IMR-90 (cell line): ENCODE data around the gene PRF1. TPM values are rescaled to one million over a fixed set of nuclear protein-coding genes. Genes with fewer than 3 reads are reported as not detected.

ENCODE experiments used
- ATAC-seq: fragments of 200-7000 bp; cut with Tn5 transposase; 2 replicates; pipeline ENCODE4 v1.9.1; 2020; ENCODE audit warnings: low read depth, mild to moderate bottlenecking, moderate library complexity
- BruUV-seq: library from RNA; stranded (reverse); fragments of 400-500 nt; replicated peaks from 2 replicates; lab custom pipeline; 2021; lab: Mats Ljungman, UMichigan
- CTCF ChIA-PET: fragments of 300-600 bp; formaldehyde crosslinking; extraction: SDS; loops from one replicate; lab custom pipeline; 2021; ENCODE audit warnings: antibody characterized with exemption; lab: Yijun Ruan, JAX
- POLR2A ChIA-PET: fragments of 300-600 bp; sonication (Branson Sonifier 250); formaldehyde crosslinking; loops from one replicate; lab custom pipeline; 2022; ENCODE audit warnings: antibody characterized with exemption; ENCODE audit not compliant: unreplicated experiment; lab: Charles Lee
- DNase-seq: peaks from one replicate; pipeline ENCODE4 v3.0.0; 2013
- H2AFZ ChIP-seq: replicated peaks from 2 replicates; pipeline ENCODE3; 2013; ENCODE audit warnings: low read length, mild to moderate bottlenecking; ENCODE audit not compliant: poor library complexity
- H2AK5ac ChIP-seq: 2 replicates; pipeline ENCODE4 v1.6.1; 2013; ENCODE audit warnings: low read depth, low read length, inconsistent platforms
- H2AK9ac ChIP-seq: replicated peaks from 2 replicates; pipeline ENCODE3; 2013; ENCODE audit warnings: mild to moderate bottlenecking, low read depth, low read length, moderate library complexity; ENCODE audit not compliant: poor library complexity
- H2BK120ac ChIP-seq: 2 replicates; pipeline ENCODE4 v1.6.1; 2013; ENCODE audit warnings: low read depth, low read length, inconsistent platforms
- H2BK15ac ChIP-seq: 3 replicates; pipeline ENCODE4 v1.6.1; 2013; ENCODE audit warnings: low read depth, low read length, inconsistent platforms
- H2BK20ac ChIP-seq: 2 replicates; pipeline ENCODE4 v1.6.1; 2013; ENCODE audit warnings: low read depth, mild to moderate bottlenecking, inconsistent platforms, low read length, moderate library complexity
- H2BK5ac ChIP-seq: 2 replicates; pipeline ENCODE4 v1.6.1; 2013; ENCODE audit warnings: mild to moderate bottlenecking, low read depth, low read length, inconsistent platforms; ENCODE audit not compliant: poor library complexity, severe bottlenecking
- H3K14ac ChIP-seq: replicated peaks from 2 replicates; pipeline ENCODE4 v1.6.1; 2013; ENCODE audit warnings: low read depth, low read length, inconsistent platforms
- H3K18ac ChIP-seq: 2 replicates; pipeline ENCODE4 v1.6.1; 2013; ENCODE audit warnings: low read depth, low read length, control low read depth
- H3K23ac ChIP-seq: 2 replicates; pipeline ENCODE4 v1.6.1; 2013; ENCODE audit warnings: low read depth, low read length, inconsistent platforms
- H3K27ac ChIP-seq: 2 replicates; pipeline ENCODE4 v1.5.1; 2013; ENCODE audit warnings: mild to moderate bottlenecking, control low read depth, low read length; ENCODE audit not compliant: insufficient read depth
- H3K27me3 ChIP-seq: 2 replicates; pipeline ENCODE4 v1.6.1; 2013; ENCODE audit warnings: low read length; ENCODE audit not compliant: control insufficient read depth, insufficient read depth
- H3K36me3 ChIP-seq: 2 replicates; pipeline ENCODE4 v1.6.1; 2013; ENCODE audit warnings: low read length, mixed read lengths; ENCODE audit not compliant: control insufficient read depth, insufficient read depth
- H3K4ac ChIP-seq: 2 replicates; pipeline ENCODE4 v1.6.1; 2013; ENCODE audit warnings: low read depth, low read length, inconsistent platforms
- H3K4me1 ChIP-seq: 2 replicates; pipeline ENCODE4 v1.6.1; 2013; ENCODE audit warnings: low read length, mixed read lengths; ENCODE audit not compliant: control insufficient read depth, insufficient read depth
- H3K4me2 ChIP-seq: 2 replicates; pipeline ENCODE4 v1.6.1; 2013; ENCODE audit warnings: low read depth, mild to moderate bottlenecking, control low read depth, low read length, moderate library complexity
- H3K4me3 ChIP-seq: 2 replicates; pipeline ENCODE4 v1.5.1; 2013; ENCODE audit warnings: low read depth, mild to moderate bottlenecking, control low read depth, low read length, moderate library complexity; ENCODE audit not compliant: insufficient read depth
- H3K56ac ChIP-seq: 2 replicates; pipeline ENCODE4 v1.6.1; 2013; ENCODE audit warnings: low read length, inconsistent platforms; ENCODE audit not compliant: insufficient read depth; ENCODE audit errors: extremely low read depth
- H3K79me1 ChIP-seq, 2 experiments: 2 replicates each; pipeline ENCODE4 v1.6.1; 2013; ENCODE audit warnings: low read length in 2 of 2, inconsistent platforms in 1 of 2, low read depth in 1 of 2
- H3K9ac ChIP-seq: 2 replicates; pipeline ENCODE4 v1.6.1; 2013; ENCODE audit warnings: low read depth, low read length, control low read depth
- H3K9me1 ChIP-seq: 2 replicates; pipeline ENCODE4 v1.6.1; 2013; ENCODE audit warnings: low read length, inconsistent platforms; ENCODE audit not compliant: insufficient read depth
- H3K9me3 ChIP-seq: 2 replicates; pipeline ENCODE4 v1.6.1; 2013; ENCODE audit warnings: low read length; ENCODE audit not compliant: control insufficient read depth, insufficient read depth
- H4K20me1 ChIP-seq: 2 replicates; pipeline ENCODE4 v1.6.1; 2013; ENCODE audit warnings: low read length, inconsistent platforms; ENCODE audit not compliant: insufficient read depth
- H4K5ac ChIP-seq: 2 replicates; pipeline ENCODE4 v1.6.1; 2013; ENCODE audit warnings: mild to moderate bottlenecking, low read depth, low read length, control low read depth
- H4K8ac ChIP-seq, 2 experiments: 2 replicates each; pipeline ENCODE4 v1.6.1; 2013; ENCODE audit warnings: low read depth in 2 of 2, low read length in 2 of 2, control low read depth in 1 of 2, inconsistent platforms in 1 of 2
- H4K91ac ChIP-seq: 2 replicates; pipeline ENCODE4 v1.6.1; 2013; ENCODE audit warnings: low read depth, low read length, inconsistent platforms; ENCODE audit not compliant: insufficient read depth
- BHLHE40 ChIP-seq: fragments of 150-350 bp; IDR thresholded peaks from 2 replicates; pipeline ENCODE4 v1.6.1; 2016; ENCODE audit warnings: mild to moderate bottlenecking, low read depth, low read length
- CEBPB ChIP-seq: IDR thresholded peaks from 2 replicates; pipeline ENCODE4 v1.6.1; 2012; ENCODE audit warnings: low read depth, low read length, improper control_type of control experiment
- CHD1 ChIP-seq: IDR thresholded peaks from 2 replicates; pipeline ENCODE4 v1.6.1; 2012; ENCODE audit warnings: low read depth, low read length, improper control_type of control experiment
- FOS ChIP-seq: fragments of 150-350 bp; IDR thresholded peaks from 2 replicates; pipeline ENCODE4 v1.6.1; 2016; ENCODE audit warnings: low read depth, low read length
- MAFK ChIP-seq: IDR thresholded peaks from 2 replicates; pipeline ENCODE4 v1.6.1; 2012; ENCODE audit warnings: low read depth, low read length, improper control_type of control experiment
- MXI1 ChIP-seq: IDR thresholded peaks from 2 replicates; pipeline ENCODE4 v1.6.1; 2012; ENCODE audit warnings: low read depth, mild to moderate bottlenecking, low read length, moderate library complexity, borderline replicate concordance
- NFE2L2 ChIP-seq: fragments of 150-350 bp; IDR thresholded peaks from 2 replicates; pipeline ENCODE4 v1.6.1; 2016; ENCODE audit warnings: low read depth, mild to moderate bottlenecking, low read length
- POLR2A ChIP-seq: IDR thresholded peaks from 2 replicates; pipeline ENCODE4 v1.6.1; 2012; ENCODE audit warnings: mild to moderate bottlenecking, low read depth, low read length
- RAD21 ChIP-seq: IDR thresholded peaks from 2 replicates; pipeline ENCODE4 v1.6.1; 2012; ENCODE audit warnings: low read length, improper control_type of control experiment
- RCOR1 ChIP-seq: IDR thresholded peaks from 2 replicates; pipeline ENCODE4 v1.6.1; 2012; ENCODE audit warnings: mild to moderate bottlenecking, low read length, improper control_type of control experiment; ENCODE audit not compliant: insufficient replicate concordance
- RFX5 ChIP-seq: IDR thresholded peaks from 2 replicates; pipeline ENCODE4 v1.8.0; 2012; ENCODE audit warnings: low read depth, mild to moderate bottlenecking, low read length, moderate library complexity
- WGBS, 2 experiments: methylation state at CpG; one replicate each; pipeline versions ENCODE4 v1.1.5 to v1.1.7; 2013; ENCODE audit warnings: missing lambda C conversion rate in 2 of 2; ENCODE audit not compliant: insufficient read length in 1 of 2; ENCODE audit errors: extremely low coverage in 2 of 2; 5-methylcytosine and 5-hydroxymethylcytosine counted together
- dilution Hi-C: fragments of 300-500 bp; cut with HindIII; formaldehyde crosslinking; loops from one replicate; pipeline ENCODE4 v1.14.3; 2018; ENCODE audit warnings: low sequenced_read_pairs; ENCODE audit not compliant: unreplicated experiment
- in situ Hi-C: fragments of 300-500 bp; cut with MboI; formaldehyde crosslinking; loops from 3 replicates; pipeline ENCODE4 v1.14.3; 2019; ENCODE audit warnings: low sequenced_read_pairs, inconsistent platforms, mixed read lengths
- intact Hi-C: fragments of 100-400 bp; cut with micrococcal nuclease; formaldehyde crosslinking; loops from 2 replicates; pipeline ENCODE4 v1.10.0; 2022
- polyA plus RNA-seq, 3 experiments: library from polyadenylated mRNA; depleted of rRNA; stranded (reverse); fragments of >200 nt; gene quantifications; 2 replicates each; pipeline ENCODE4 v1.2.3, GENCODE V29; 2012; ENCODE audit warnings: low replicate concordance in 1 of 3
- total RNA-seq: library from RNA; depleted of rRNA; stranded (reverse); fragments of >200 nt; gene quantifications from 2 replicates; pipeline ENCODE4 v1.2.3, GENCODE V29; 2012
- TF ChIP-seq, protein P1 (sequence below): fragments of 150-350 bp; IDR thresholded peaks from 2 replicates; pipeline ENCODE4 v1.6.1; 2016; ENCODE audit warnings: low read depth, mild to moderate bottlenecking, low read length, moderate library complexity, borderline replicate concordance
- TF ChIP-seq, protein P2 (sequence below): conservative IDR thresholded peaks from 2 replicates; pipeline ENCODE4 v1.5.1; 2012; ENCODE audit warnings: mild to moderate bottlenecking, low read depth, low read length, improper control_type of control experiment

The PRF1 gene
- total and polyA plus RNA-seq, 2 of the 4 experiments (the other 2 are of a cell fraction) = not detected

DNA sequence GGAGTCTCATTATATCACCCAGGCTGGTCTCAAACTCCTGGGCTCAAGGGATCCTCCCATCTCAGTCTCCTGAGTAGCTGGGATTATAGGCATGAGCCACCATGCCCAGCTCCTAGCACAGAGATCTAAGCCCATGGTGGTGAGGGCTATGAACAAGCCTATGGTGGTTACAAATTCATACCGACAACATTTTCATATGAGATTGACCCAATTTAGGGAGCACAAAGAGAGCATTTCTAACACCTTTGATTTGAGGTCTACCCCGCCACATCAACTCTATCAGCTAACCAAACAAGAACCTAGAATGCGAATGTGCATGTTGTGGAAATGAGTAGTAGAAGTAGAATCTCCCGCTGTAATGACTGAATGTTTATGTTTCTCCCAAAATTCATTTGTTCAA, 14.2 kb upstream of the PRF1 start (continued):
- no peak for TF ChIP-seq FOS
- TF ChIP-seq MAFK = no peak
- no peak for TF ChIP-seq BHLHE40

DNA sequence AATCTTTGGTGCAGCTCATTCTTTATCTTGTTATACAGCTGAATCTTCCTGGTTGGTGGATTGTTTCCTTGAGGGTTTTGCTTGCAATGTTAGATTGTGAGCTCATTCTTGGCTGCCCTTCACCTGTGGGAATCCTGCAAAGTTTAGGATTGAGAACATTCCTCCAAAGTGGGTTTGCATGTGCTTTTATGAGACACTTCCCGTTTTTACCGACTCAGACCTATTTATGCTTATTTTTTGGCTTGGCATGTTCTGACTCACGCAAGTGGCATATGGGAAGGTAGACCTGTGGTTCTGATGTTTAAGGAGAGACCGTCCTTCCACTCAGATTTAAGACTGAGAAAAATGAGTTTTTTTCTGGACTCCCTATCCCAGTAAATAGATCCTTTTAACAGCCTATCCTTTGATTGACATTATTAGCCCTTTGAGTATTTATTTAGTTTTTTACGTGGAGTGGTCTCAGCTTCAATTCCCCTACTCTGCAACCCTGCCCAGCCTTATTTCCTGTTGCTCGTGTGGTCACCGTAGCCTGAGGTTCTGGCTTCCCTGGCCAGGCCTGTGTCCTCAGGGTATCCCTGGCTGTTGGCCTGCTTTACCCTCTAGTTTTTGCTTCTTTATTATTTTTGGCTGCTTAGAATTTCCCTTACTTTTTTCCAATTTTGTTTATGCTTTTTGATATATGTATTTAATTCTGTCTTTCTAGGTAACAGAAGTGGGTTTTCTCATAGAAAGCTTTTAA, 13.4 kb upstream of the PRF1 start:
- H4K8ac ChIP-seq = no peak overlapping the region
- no CpG with 5 or more reads among the region's 7 CpGs for WGBS, 2 experiments
- H2BK20ac ChIP-seq = no peak overlapping the region
- H3K9ac ChIP-seq = no peak overlapping the region
- intact Hi-C loops = no loop called here
- no peak overlapping the region for H3K4me2 ChIP-seq
- H2BK5ac ChIP-seq = no peak overlapping the region
- DNase-seq (no peak), ATAC-seq (no peak)
- H2AFZ ChIP-seq = no peak overlapping the region
- no peaks in the 10 kb centered on the region for H3K9me1 ChIP-seq
- no peak overlapping the region for H2AK9ac ChIP-seq
- H3K23ac ChIP-seq = no peak overlapping the region
- H4K20me1 ChIP-seq = no peaks in the 10 kb centered on the region
- no peak overlapping the region for H2AK5ac ChIP-seq
- no peak overlapping the region for H3K56ac ChIP-seq
- no peak overlapping the region for H3K18ac ChIP-seq
- H4K5ac ChIP-seq = no peak overlapping the region
- POLR2A ChIA-PET = no interaction called here
- no peak overlapping the region for H4K91ac ChIP-seq
- BruUV-seq = no TSS peak
- H3K4me3 ChIP-seq = no peak overlapping the region
- no peak overlapping the region for H3K14ac ChIP-seq
- TF ChIP-seq, protein P1, sequence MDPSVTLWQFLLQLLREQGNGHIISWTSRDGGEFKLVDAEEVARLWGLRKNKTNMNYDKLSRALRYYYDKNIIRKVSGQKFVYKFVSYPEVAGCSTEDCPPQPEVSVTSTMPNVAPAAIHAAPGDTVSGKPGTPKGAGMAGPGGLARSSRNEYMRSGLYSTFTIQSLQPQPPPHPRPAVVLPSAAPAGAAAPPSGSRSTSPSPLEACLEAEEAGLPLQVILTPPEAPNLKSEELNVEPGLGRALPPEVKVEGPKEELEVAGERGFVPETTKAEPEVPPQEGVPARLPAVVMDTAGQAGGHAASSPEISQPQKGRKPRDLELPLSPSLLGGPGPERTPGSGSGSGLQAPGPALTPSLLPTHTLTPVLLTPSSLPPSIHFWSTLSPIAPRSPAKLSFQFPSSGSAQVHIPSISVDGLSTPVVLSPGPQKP = no peak
- TF ChIP-seq RFX5 (no peak), RAD21 (no peak), RCOR1 (no peak), CHD1 (no peak), NFE2L2 (no peak), BHLHE40 (no peak), FOS (no peak), POLR2A (no peak), MXI1 (no peak), CEBPB (no peak)
- TF ChIP-seq, protein P2, sequence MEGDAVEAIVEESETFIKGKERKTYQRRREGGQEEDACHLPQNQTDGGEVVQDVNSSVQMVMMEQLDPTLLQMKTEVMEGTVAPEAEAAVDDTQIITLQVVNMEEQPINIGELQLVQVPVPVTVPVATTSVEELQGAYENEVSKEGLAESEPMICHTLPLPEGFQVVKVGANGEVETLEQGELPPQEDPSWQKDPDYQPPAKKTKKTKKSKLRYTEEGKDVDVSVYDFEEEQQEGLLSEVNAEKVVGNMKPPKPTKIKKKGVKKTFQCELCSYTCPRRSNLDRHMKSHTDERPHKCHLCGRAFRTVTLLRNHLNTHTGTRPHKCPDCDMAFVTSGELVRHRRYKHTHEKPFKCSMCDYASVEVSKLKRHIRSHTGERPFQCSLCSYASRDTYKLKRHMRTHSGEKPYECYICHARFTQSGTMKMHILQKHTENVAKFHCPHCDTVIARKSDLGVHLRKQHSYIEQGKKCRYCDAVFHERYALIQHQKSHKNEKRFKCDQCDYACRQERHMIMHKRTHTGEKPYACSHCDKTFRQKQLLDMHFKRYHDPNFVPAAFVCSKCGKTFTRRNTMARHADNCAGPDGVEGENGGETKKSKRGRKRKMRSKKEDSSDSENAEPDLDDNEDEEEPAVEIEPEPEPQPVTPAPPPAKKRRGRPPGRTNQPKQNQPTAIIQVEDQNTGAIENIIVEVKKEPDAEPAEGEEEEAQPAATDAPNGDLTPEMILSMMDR = no peak
- no peak overlapping the region for H2BK120ac ChIP-seq
- peaks cover 2% of the 10 kb centered on the region for H3K27me3 ChIP-seq
- no peaks in the 10 kb centered on the region for H3K79me1 ChIP-seq
- peaks cover 5% of the 10 kb centered on the region for H3K9me3 ChIP-seq
- in situ Hi-C loops = no loop called here
- no peaks in the 10 kb centered on the region for H3K4me1 ChIP-seq
- H3K36me3 ChIP-seq = no peaks in the 10 kb centered on the region
- CTCF ChIA-PET = interaction anchor here (0.6 kb wide), 1 partner anchor 14 kb away, joined by 4 read pairs; no protein-coding TSS in a partner anchor
- no peak overlapping the region for H3K27ac ChIP-seq
- no peak overlapping the region for H3K4ac ChIP-seq
- dilution Hi-C loops = no loop called here
- no peak overlapping the region for H2BK15ac ChIP-seq
